Central memory CD8-positive, alpha-beta T cell (primary cell): Measurements from ENCODE around the gene NRXN3.

Experiments used
- ATAC-seq: fragments of 150-1000 bp; cut with Tn5 transposase; replicated peaks from 2 replicates; pipeline ENCODE4 v1.10.0; 2022; ENCODE audit warnings: mild to moderate bottlenecking, moderate FRiP score, moderate number of reproducible peaks; ENCODE audit not compliant: poor library complexity, severe bottlenecking; ENCODE audit errors: extremely low read depth
- DNase-seq, 2 donors: peaks; one replicate each; pipeline ENCODE4 v3.0.0; 2021; ENCODE audit warnings: low spot score in 2 of 2
- H3K27ac Mint-ChIP-seq: one replicate; pipeline ENCODE4 v1.8.0; 2022; ENCODE audit warnings: low read depth, mild to moderate bottlenecking, moderate library complexity, mixed read lengths
- H3K27me3 Mint-ChIP-seq: one replicate; pipeline ENCODE4 v1.8.0; 2022; ENCODE audit warnings: mixed read lengths
- H3K36me3 Mint-ChIP-seq: one replicate; pipeline ENCODE4 v1.8.0; 2022; ENCODE audit warnings: mild to moderate bottlenecking, moderate library complexity, mixed read lengths; ENCODE audit not compliant: insufficient read depth
- H3K4me1 Mint-ChIP-seq: one replicate; pipeline ENCODE4 v1.8.0; 2022; ENCODE audit warnings: mixed read lengths
- H3K4me3 Mint-ChIP-seq: one replicate; pipeline ENCODE4 v1.8.0; 2022; ENCODE audit warnings: mild to moderate bottlenecking, moderate library complexity, mixed read lengths
- H3K9me3 Mint-ChIP-seq: one replicate; pipeline ENCODE4 v1.8.0; 2022; ENCODE audit warnings: mixed read lengths

The NRXN3 gene

DNA sequence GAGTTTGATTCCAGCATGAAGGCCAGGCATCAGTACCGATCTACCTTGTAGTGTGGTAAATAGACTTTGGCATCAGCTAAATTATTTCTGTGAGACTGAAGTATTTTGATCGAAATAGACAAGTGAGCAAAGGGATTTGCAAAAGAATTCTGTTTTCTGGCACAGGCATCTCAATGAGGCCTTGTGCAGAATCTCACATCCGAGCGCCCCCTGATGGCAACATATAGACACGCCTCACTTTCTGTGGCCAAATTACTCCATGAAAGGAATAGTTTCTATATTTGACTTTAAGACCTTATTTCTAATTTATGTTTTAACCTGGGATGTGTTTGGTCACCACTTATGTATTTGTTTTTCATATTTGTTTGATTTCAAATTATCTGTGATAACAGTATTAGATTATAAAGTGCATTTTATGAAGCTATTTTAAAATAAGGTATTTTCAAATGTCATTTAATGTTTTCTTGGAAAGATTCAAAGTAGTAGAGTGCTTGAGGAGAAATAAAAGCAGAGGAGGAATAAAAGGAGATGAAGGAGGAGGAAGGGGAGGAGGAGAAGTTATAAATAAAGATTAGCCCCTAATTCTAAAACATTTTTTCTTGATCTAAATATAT is 731.9 kb downstream of the NRXN3 start:
- Mint-ChIP-seq H3K27me3 (no peaks in the 10 kb centered on the region), H3K27ac (no peak overlapping the region), H3K36me3 (peaks cover 1% of the 10 kb centered on the region), H3K4me1 (no peaks in the 10 kb centered on the region), H3K4me3 (no peak overlapping the region), H3K9me3 (peaks cover 9% of the 10 kb centered on the region)
- ATAC-seq, result no peak
- DNase-seq, result no peak

DNA sequence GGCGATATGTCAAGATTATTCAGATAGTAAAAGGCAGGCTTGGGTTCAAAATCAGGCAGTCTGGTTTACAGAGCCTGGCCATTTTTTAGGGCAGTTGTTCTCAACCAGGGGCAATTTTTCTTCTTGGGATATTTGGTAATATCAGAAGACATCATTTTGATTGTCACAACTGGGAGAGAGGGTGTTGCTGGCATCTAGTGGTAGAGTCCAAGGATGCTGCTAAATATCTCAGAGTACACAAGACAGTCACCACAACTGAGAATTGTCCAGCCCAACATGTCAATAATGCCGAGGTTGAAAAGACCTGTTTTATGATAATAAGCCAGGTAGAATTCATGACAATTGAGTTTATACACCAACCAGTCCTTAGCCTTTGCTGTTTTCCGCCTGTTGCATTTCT is 733.9 kb downstream of the NRXN3 start:
- no peak for ATAC-seq
- Mint-ChIP-seq H3K4me1 (no peaks in the 10 kb centered on the region), H3K9me3 (peaks cover 9% of the 10 kb centered on the region)

GRCh38 chr14:78917462-78917861 is 747.3 kb downstream of the NRXN3 start:
- H3K4me3 Mint-ChIP-seq, result no peak overlapping the region
- DNase-seq, result no peak
- ATAC-seq, result no peak
- H3K9me3 Mint-ChIP-seq, result peaks cover 11% of the 10 kb centered on the region
- H3K4me1 Mint-ChIP-seq, result no peaks in the 10 kb centered on the region
- H3K27me3 Mint-ChIP-seq, result peaks cover 13% of the 10 kb centered on the region
- no peak overlapping the region for H3K27ac Mint-ChIP-seq
- no peaks in the 10 kb centered on the region for H3K36me3 Mint-ChIP-seq

More for the DNA sequence above, 733.9 kb downstream of the NRXN3 start:
- H3K36me3 Mint-ChIP-seq, result peaks cover 1% of the 10 kb centered on the region
- DNase-seq, result no peak
- H3K27me3 Mint-ChIP-seq, result no peaks in the 10 kb centered on the region
- no peak overlapping the region for H3K27ac Mint-ChIP-seq
- no peak overlapping the region for H3K4me3 Mint-ChIP-seq

- no peak for ATAC-seq
- no peak overlapping the region for H3K4me3 Mint-ChIP-seq
- no peaks in the 10 kb centered on the region for H3K36me3 Mint-ChIP-seq
- no peaks in the 10 kb centered on the region for H3K9me3 Mint-ChIP-seq
- no peaks in the 10 kb centered on the region for H3K27me3 Mint-ChIP-seq
- DNase-seq, result no peak
- H3K27ac Mint-ChIP-seq, result no peak overlapping the region
- no peaks in the 10 kb centered on the region for H3K4me1 Mint-ChIP-seq
Observed at GRCh38 chr14:78921856-78922255, 751.7 kb downstream of the NRXN3 start.

GRCh38 chr14:78927261-78927660 is 757.1 kb downstream of the NRXN3 start:
- Mint-ChIP-seq H3K9me3 (peaks cover 9% of the 10 kb centered on the region), H3K27me3 (no peaks in the 10 kb centered on the region), H3K4me1 (no peaks in the 10 kb centered on the region), H3K36me3 (no peaks in the 10 kb centered on the region), H3K27ac (no peak overlapping the region), H3K4me3 (no peak overlapping the region)
- ATAC-seq, result no peak
- no peak for DNase-seq

DNA sequence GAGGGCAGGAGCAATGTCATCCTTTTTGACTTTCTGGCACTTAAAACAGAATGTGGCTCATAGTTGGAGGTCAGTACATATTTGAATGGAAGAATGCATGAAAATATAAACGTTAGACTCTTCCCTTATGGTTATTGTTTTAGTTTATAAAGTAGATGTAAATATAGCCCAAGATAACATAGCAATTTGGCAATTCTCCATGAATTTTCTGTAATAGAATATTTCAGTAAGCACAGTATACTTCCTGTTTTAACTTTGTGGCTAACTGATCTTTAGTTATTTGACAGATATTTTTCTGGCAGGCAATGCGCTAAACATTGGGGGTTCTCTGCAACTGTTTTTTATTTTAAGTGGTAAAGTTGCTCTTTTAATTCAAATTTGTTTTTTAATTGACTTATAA is 763.0 kb downstream of the NRXN3 start:
- no peaks in the 10 kb centered on the region for H3K27me3 Mint-ChIP-seq
- H3K4me1 Mint-ChIP-seq, result no peaks in the 10 kb centered on the region
- no peak for DNase-seq
- H3K9me3 Mint-ChIP-seq, result peaks cover 9% of the 10 kb centered on the region
- H3K36me3 Mint-ChIP-seq, result no peaks in the 10 kb centered on the region
- H3K27ac Mint-ChIP-seq, result no peak overlapping the region
- no peak overlapping the region for H3K4me3 Mint-ChIP-seq
- no peak for ATAC-seq

- no peaks in the 10 kb centered on the region for H3K36me3 Mint-ChIP-seq
- H3K9me3 Mint-ChIP-seq, result peaks cover 6% of the 10 kb centered on the region
- no peak overlapping the region for H3K27ac Mint-ChIP-seq
- H3K4me1 Mint-ChIP-seq, result no peaks in the 10 kb centered on the region
- DNase-seq, result no peak
- ATAC-seq, result no peak
- H3K4me3 Mint-ChIP-seq, result no peak overlapping the region
- no peaks in the 10 kb centered on the region for H3K27me3 Mint-ChIP-seq
Observed at GRCh38 chr14:78933948-78934524, 763.9 kb downstream of the NRXN3 start.

GRCh38 chr14:78946949-78947348 is 776.8 kb downstream of the NRXN3 start:
- no peaks in the 10 kb centered on the region for H3K36me3 Mint-ChIP-seq
- DNase-seq (no peak), ATAC-seq (no peak)
- H3K27ac Mint-ChIP-seq, result no peak overlapping the region
- peaks cover 9% of the 10 kb centered on the region for H3K27me3 Mint-ChIP-seq
- no peaks in the 10 kb centered on the region for H3K4me1 Mint-ChIP-seq
- no peak overlapping the region for H3K4me3 Mint-ChIP-seq
- H3K9me3 Mint-ChIP-seq, result peaks cover 7% of the 10 kb centered on the region

GRCh38 chr14:78947681-78948080 is 777.5 kb downstream of the NRXN3 start:
- ATAC-seq (no peak), DNase-seq (no peak)
- Mint-ChIP-seq H3K27me3 (peaks cover 2% of the 10 kb centered on the region), H3K9me3 (no peaks in the 10 kb centered on the region), H3K27ac (no peak overlapping the region), H3K4me3 (no peak overlapping the region), H3K36me3 (no peaks in the 10 kb centered on the region), H3K4me1 (no peaks in the 10 kb centered on the region)

DNA sequence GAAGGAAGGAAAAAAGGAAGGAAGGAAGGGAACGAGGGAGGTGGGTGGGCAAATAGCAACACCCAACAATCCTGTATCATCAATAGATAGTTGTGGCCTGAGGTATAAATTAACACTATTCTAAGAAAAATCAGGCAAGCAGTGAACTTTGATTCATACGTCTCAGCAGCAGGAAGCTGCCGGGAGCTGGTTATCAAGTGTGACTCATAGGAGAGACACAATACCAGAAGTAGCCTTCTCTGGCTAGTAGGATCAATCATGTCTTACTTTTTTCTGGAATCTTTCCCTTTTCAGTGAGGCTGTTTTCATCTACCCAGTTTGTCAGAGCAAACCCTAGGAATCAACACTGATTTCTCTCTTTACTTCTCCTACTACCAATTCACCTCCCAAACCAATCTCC is 780.5 kb downstream of the NRXN3 start:
- Mint-ChIP-seq H3K36me3 (no peaks in the 10 kb centered on the region), H3K27me3 (no peaks in the 10 kb centered on the region), H3K9me3 (no peaks in the 10 kb centered on the region), H3K27ac (no peak overlapping the region), H3K4me3 (no peak overlapping the region), H3K4me1 (no peaks in the 10 kb centered on the region)
- DNase-seq (no peak), ATAC-seq (no peak)

GRCh38 chr14:78951602-78952001 is 781.4 kb downstream of the NRXN3 start:
- H3K9me3 Mint-ChIP-seq, result no peaks in the 10 kb centered on the region
- no peaks in the 10 kb centered on the region for H3K4me1 Mint-ChIP-seq
- no peak overlapping the region for H3K4me3 Mint-ChIP-seq
- no peak overlapping the region for H3K27ac Mint-ChIP-seq
- H3K27me3 Mint-ChIP-seq, result no peaks in the 10 kb centered on the region
- no peaks in the 10 kb centered on the region for H3K36me3 Mint-ChIP-seq
- ATAC-seq (no peak), DNase-seq (no peak)

DNA sequence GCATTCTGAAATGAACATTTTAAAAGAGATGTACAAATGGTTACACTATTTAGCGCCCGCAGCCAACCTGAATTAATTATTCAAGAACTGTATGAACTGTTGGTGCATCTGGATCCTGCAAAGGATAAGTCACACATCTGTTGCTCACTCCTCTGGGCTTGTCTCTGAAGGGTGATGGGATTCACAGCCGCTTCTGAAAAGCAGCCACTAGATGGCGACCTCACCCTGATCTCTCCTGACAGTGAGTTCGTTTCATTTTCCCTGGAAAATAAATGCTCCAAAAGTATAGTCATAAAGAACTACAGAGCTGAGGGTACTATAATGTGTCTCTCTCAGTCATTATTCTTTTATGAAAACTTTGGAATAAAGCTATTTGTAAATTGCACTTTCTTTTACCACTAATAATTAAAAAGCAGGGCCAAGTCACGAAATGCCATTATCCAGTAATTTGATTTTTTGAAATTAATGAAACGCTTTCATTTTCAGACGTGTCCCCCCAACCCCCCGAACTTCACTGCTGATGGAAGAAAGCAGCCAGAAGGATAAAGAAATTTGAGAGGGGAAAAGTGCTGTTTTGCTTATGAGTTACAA is 789.6 kb downstream of the NRXN3 start:
- H3K36me3 Mint-ChIP-seq, result no peaks in the 10 kb centered on the region
- H3K4me1 Mint-ChIP-seq, result no peaks in the 10 kb centered on the region
- H3K9me3 Mint-ChIP-seq, result no peaks in the 10 kb centered on the region
- DNase-seq (no peak), ATAC-seq (no peak)
- H3K4me3 Mint-ChIP-seq, result no peak overlapping the region
- no peak overlapping the region for H3K27ac Mint-ChIP-seq
- H3K27me3 Mint-ChIP-seq, result no peaks in the 10 kb centered on the region

DNA sequence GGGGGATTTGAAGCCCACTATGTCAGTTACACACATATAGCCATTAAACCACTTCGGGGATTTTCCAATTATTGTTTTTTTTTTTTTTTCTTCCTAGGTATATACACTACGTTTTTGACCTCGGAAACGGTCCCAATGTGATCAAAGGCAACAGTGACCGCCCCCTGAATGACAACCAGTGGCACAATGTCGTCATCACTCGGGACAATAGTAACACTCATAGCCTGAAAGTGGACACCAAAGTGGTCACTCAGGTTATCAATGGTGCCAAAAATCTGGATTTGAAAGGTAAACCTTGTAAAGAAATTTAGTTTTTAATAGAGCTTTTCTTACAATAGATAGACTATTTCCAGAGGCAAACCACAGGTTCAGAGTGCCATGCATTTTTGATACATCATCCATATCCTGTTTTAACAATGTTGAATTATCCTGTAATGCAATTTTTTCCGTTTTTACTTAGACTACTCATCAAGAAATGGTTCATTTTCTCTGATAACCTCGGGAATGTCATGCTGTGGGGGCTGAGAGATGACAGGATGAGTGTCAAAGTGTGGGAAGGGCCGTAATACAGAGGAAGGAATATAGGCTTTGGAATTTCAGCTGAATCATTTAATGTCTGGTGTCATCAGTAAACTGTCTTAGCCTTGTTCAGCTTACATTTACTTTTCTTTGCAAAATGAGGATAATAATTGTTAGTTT is 797.1 kb downstream of the NRXN3 start:
- Mint-ChIP-seq H3K27me3 (peaks cover 9% of the 10 kb centered on the region), H3K9me3 (no peaks in the 10 kb centered on the region), H3K27ac (no peak overlapping the region), H3K36me3 (peaks cover 1% of the 10 kb centered on the region), H3K4me3 (no peak overlapping the region), H3K4me1 (no peaks in the 10 kb centered on the region)
- ATAC-seq (no peak), DNase-seq (no peak)
